Activated T-helper 2 cell treated with anti-CD3 and anti-CD28 coated beads, Interferon-gamma antibody, Interleukin-2, Interleukin-4, amounts not matched to agents 10 μg/mL and 5 μg/mL and 100 μg/mL, durations not matched to agents 14 hours and 24 hours and 36 hours (primary cell): ENCODE measurements around the gene SNX13. TPM values are rescaled to one million over a fixed set of nuclear protein-coding genes. Genes with fewer than 3 reads are reported as not detected.

Source experiments
- DNase-seq: peaks from one replicate; pipeline ENCODE4 v3.0.0; 2021; ENCODE audit warnings: low spot score
- H3K27ac Mint-ChIP-seq: one replicate; pipeline ENCODE4 v1.8.0; 2021; ENCODE audit warnings: mixed read lengths
- H3K27me3 Mint-ChIP-seq: one replicate; pipeline ENCODE4 v1.8.0; 2021; ENCODE audit warnings: low read depth, mixed read lengths
- H3K36me3 Mint-ChIP-seq: one replicate; pipeline ENCODE4 v1.8.0; 2021; ENCODE audit warnings: low read depth, mixed read lengths
- H3K4me1 Mint-ChIP-seq: one replicate; pipeline ENCODE4 v1.8.0; 2021; ENCODE audit warnings: low read depth, mixed read lengths
- H3K4me3 Mint-ChIP-seq: one replicate; pipeline ENCODE4 v1.8.0; 2021; ENCODE audit warnings: low read depth, mild to moderate bottlenecking, moderate library complexity, mixed read lengths
- H3K9me3 Mint-ChIP-seq: one replicate; pipeline ENCODE4 v1.8.0; 2021; ENCODE audit warnings: mixed read lengths
- intact Hi-C: fragments of 100-400 bp; cut with micrococcal nuclease; formaldehyde crosslinking; loops from one replicate; pipeline ENCODE4 v1.15.1; 2023
- total RNA-seq: library from RNA; stranded (reverse); gene quantifications from 2 replicates; pipeline ENCODE4 v1.2.3, GENCODE V29; 2022

SNX13 gene
- total RNA-seq, 1 donor from 2014 or later = 21.9 TPM

GRCh38 chr7:17774248-17774647 lies 166.0 kb downstream of the SNX13 start:
- intact Hi-C loops = no loop called here
- H3K36me3 Mint-ChIP-seq = no peaks in the 10 kb centered on the region
- DNase-seq = no peak
- H3K4me3 Mint-ChIP-seq = no peak overlapping the region
- no peak overlapping the region for H3K27ac Mint-ChIP-seq
- peaks cover 5% of the 10 kb centered on the region for H3K27me3 Mint-ChIP-seq
- peaks cover 5% of the 10 kb centered on the region for H3K4me1 Mint-ChIP-seq
- H3K9me3 Mint-ChIP-seq = no peaks in the 10 kb centered on the region

- H3K4me1 Mint-ChIP-seq = peaks cover 5% of the 10 kb centered on the region
- intact Hi-C loops = no loop called here
- no peak for DNase-seq
- H3K27ac Mint-ChIP-seq = no peak overlapping the region
- H3K4me3 Mint-ChIP-seq = no peak overlapping the region
- H3K27me3 Mint-ChIP-seq = peaks cover 2% of the 10 kb centered on the region
- no peaks in the 10 kb centered on the region for H3K9me3 Mint-ChIP-seq
- H3K36me3 Mint-ChIP-seq = no peaks in the 10 kb centered on the region
Measured at GRCh38 chr7:17773289-17773626, 167.0 kb downstream of the SNX13 start.

- H3K4me3 Mint-ChIP-seq = no peak overlapping the region
- no peaks in the 10 kb centered on the region for H3K9me3 Mint-ChIP-seq
- H3K36me3 Mint-ChIP-seq = no peaks in the 10 kb centered on the region
- H3K4me1 Mint-ChIP-seq = peaks cover 5% of the 10 kb centered on the region
- peaks cover 2% of the 10 kb centered on the region for H3K27me3 Mint-ChIP-seq
- intact Hi-C loops = no loop called here
- DNase-seq = no peak
- no peak overlapping the region for H3K27ac Mint-ChIP-seq
Measured at GRCh38 chr7:17772581-17773288, 167.6 kb downstream of the SNX13 start.

DNA sequence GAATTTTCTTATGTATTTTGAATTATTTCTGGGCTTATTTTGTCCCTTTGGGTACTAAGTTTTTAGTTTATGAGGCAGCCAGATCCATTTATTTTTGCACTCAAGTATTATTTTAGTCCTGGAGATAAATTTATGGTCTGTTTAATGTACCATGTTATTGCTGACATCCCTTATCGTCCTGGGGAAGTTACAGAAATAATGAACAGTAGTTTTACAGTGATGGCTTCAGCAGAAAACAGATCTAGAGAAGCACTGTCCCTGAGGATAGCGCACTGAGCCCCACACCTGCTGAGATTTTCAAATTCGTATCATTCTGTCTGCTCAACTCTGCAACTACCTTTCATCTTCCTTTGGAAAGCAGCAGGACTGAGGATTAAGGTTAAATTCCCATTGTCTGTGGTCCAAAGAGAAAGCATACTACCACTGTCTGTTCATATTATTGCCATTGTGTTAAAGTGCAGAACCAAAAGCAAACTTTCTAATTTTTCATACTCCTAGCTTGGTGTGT lies 168.3 kb downstream of the SNX13 start:
- H3K27me3 Mint-ChIP-seq = peaks cover 2% of the 10 kb centered on the region
- H3K4me3 Mint-ChIP-seq = no peak overlapping the region
- intact Hi-C loops = no loop called here
- no peak overlapping the region for H3K27ac Mint-ChIP-seq
- peaks cover 5% of the 10 kb centered on the region for H3K4me1 Mint-ChIP-seq
- no peak for DNase-seq
- no peaks in the 10 kb centered on the region for H3K36me3 Mint-ChIP-seq
- H3K9me3 Mint-ChIP-seq = no peaks in the 10 kb centered on the region

DNA sequence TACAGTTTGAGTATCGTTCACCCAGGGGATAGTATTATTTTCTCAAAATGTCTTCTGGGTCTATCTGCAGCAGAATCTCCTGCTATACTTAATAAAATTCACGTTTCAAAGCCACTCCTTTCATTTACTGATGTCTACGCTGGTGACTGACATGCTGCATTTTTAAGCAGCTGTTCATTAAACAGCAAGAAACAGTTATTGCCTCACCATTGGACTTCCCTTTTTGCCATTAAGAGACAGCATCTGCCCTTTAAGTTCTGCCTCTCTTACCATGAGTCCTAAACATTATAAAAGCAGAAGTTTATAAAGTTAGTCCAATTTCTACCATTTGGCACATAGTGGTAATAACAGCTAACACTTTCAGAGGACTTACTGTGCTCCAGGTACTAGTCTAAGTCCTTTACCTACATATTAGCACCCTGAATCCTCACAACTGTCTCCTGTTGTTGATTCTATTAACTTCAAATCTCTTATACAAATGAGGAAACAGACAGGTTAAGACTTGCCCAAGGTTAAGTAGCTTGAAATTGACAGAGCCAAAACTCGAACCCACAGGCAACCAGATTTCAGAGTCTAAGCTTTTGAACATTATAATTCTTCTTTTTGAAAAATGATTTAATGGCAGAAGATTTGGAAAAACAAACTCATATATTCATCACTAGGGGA lies 169.5 kb downstream of the SNX13 start:
- H3K4me1 Mint-ChIP-seq = peaks cover 5% of the 10 kb centered on the region
- H3K36me3 Mint-ChIP-seq = no peaks in the 10 kb centered on the region
- no peaks in the 10 kb centered on the region for H3K9me3 Mint-ChIP-seq
- DNase-seq = no peak
- H3K4me3 Mint-ChIP-seq = no peak overlapping the region
- peaks cover 2% of the 10 kb centered on the region for H3K27me3 Mint-ChIP-seq
- no peak overlapping the region for H3K27ac Mint-ChIP-seq
- intact Hi-C loops = loop anchor here (1.0 kb wide), 3 partner anchors 223 to 574 kb away; no protein-coding TSS in a partner anchor

DNA sequence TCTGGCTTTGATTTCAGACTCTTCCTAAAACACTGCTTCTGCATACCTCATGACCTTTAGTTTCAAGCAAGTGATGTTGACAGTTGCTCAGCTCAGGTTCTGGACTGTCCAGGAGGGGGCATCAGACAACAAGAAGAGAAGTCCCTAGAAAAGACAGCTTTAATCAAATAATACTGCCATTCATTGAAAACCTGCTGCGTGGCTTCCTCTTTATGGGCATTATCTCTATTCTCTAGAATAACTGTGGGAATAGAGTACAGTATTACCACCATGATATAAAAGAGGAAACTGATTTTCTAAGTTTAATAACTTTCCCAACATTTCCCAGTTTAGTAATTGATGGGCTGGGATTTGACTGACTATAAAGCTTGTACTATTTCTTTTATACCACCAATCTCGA lies 170.4 kb downstream of the SNX13 start:
- no peak overlapping the region for H3K27ac Mint-ChIP-seq
- H3K9me3 Mint-ChIP-seq = no peaks in the 10 kb centered on the region
- H3K27me3 Mint-ChIP-seq = no peaks in the 10 kb centered on the region
- peaks cover 5% of the 10 kb centered on the region for H3K4me1 Mint-ChIP-seq
- intact Hi-C loops = loop anchor here (1.0 kb wide), 3 partner anchors 224 to 575 kb away; no protein-coding TSS in a partner anchor
- DNase-seq = peak; percentile 32
- H3K36me3 Mint-ChIP-seq = no peaks in the 10 kb centered on the region
- H3K4me3 Mint-ChIP-seq = no peak overlapping the region

- no peak overlapping the region for H3K27ac Mint-ChIP-seq
- no peak overlapping the region for H3K4me3 Mint-ChIP-seq
- DNase-seq = no peak
- no peaks in the 10 kb centered on the region for H3K27me3 Mint-ChIP-seq
- intact Hi-C loops = no loop called here
- H3K9me3 Mint-ChIP-seq = no peaks in the 10 kb centered on the region
- H3K36me3 Mint-ChIP-seq = no peaks in the 10 kb centered on the region
- no peaks in the 10 kb centered on the region for H3K4me1 Mint-ChIP-seq
Measured at GRCh38 chr7:17758008-17758407, 182.3 kb downstream of the SNX13 start.

DNA sequence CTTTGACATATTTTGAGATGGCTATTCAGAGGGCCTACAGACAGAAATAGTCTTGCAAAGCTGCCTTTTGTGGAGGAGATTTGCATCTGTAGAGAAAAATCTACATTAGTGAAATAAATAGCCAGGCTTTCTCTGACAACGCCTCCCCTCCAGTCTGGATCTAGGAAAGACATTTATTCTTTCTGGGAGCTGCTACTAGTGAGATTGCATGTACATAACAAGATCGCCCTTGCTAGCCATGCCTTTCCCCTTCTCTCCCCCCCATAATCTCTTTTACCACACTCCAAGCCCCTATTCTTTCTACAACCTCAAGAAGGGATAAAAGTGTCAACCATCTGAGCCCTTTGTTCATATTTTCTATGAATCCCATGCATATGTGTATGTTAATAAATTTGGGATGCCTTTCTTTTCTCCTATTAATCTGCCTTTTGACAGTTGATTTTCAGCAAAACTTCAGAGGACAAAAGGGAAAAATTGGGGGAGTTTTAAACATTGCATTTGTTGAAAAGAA lies 194.2 kb downstream of the SNX13 start:
- Mint-ChIP-seq H3K4me3 (no peak overlapping the region), H3K27me3 (peaks cover 2% of the 10 kb centered on the region), H3K4me1 (no peaks in the 10 kb centered on the region), H3K9me3 (no peaks in the 10 kb centered on the region), H3K27ac (no peak overlapping the region), H3K36me3 (no peaks in the 10 kb centered on the region)
- intact Hi-C loops = no loop called here
- DNase-seq = no peak

GRCh38 chr7:17745610-17746009 lies 194.7 kb downstream of the SNX13 start:
- H3K27ac Mint-ChIP-seq = no peak overlapping the region
- DNase-seq = no peak
- H3K9me3 Mint-ChIP-seq = no peaks in the 10 kb centered on the region
- no peaks in the 10 kb centered on the region for H3K36me3 Mint-ChIP-seq
- no peak overlapping the region for H3K4me3 Mint-ChIP-seq
- H3K27me3 Mint-ChIP-seq = peaks cover 2% of the 10 kb centered on the region
- H3K4me1 Mint-ChIP-seq = no peaks in the 10 kb centered on the region
- intact Hi-C loops = no loop called here

DNA sequence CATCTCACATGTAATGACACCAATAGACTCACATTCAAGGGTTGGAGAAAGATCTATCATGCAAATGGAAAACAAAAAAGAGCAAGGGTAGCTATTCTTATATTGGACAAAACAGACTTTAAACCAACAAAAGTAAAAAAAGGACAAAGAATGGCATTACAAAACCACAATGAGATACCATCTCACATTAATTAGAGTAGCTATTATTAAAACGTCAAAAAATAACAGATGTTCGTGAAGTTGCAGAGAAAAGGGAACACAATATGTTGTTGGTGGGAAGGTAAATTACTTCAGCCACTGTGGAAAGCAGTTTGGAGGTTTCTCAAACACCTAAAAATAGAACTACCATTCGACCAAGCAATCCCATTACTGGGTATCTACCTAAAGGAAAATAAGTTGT lies 197.0 kb downstream of the SNX13 start:
- DNase-seq = no peak
- no peaks in the 10 kb centered on the region for H3K9me3 Mint-ChIP-seq
- H3K4me1 Mint-ChIP-seq = no peaks in the 10 kb centered on the region
- H3K4me3 Mint-ChIP-seq = no peak overlapping the region
- H3K27me3 Mint-ChIP-seq = no peaks in the 10 kb centered on the region
- no peaks in the 10 kb centered on the region for H3K36me3 Mint-ChIP-seq
- H3K27ac Mint-ChIP-seq = no peak overlapping the region
- intact Hi-C loops = no loop called here

GRCh38 chr7:17741426-17741825 lies 198.9 kb downstream of the SNX13 start:
- DNase-seq = no peak
- Mint-ChIP-seq H3K9me3 (no peaks in the 10 kb centered on the region), H3K4me3 (no peak overlapping the region), H3K36me3 (no peaks in the 10 kb centered on the region), H3K27ac (no peak overlapping the region), H3K4me1 (no peaks in the 10 kb centered on the region), H3K27me3 (no peaks in the 10 kb centered on the region)
- intact Hi-C loops = no loop called here
